22Rv1 (cell line): ENCODE measurements around the gene CCDC92.

Experiments used
- CTCF ChIP-seq: fragments of 450-650 bp; IDR thresholded peaks from 2 replicates; pipeline ENCODE4 v1.5.1; 2017; ENCODE audit warnings: mild to moderate bottlenecking
- ZFX ChIP-seq: fragments of 450-650 bp; IDR thresholded peaks from 2 replicates; pipeline ENCODE4 v1.6.1; 2017; ENCODE audit warnings: antibody characterized with exemption, borderline replicate concordance

GRCh38 chr12:123962513-123962912 lies 10.1 kb downstream of the CCDC92 start:
- TF ChIP-seq CTCF (no peak), ZFX (no peak)
